Glomerular endothelial cell (primary cell): ENCODE data around the gene ACKR3. TPM values are rescaled to one million over a fixed set of nuclear protein-coding genes. Genes with fewer than 3 reads are reported as not detected.
A peak's percentile ranks its signal among the peaks of the same experiment; 100 is the strongest.

Experiments used
- DNase-seq: peaks from one replicate; pipeline ENCODE4 v3.0.0-alpha.2; 2011; ENCODE audit warnings: low read depth, low spot score; ENCODE audit errors: extremely low read depth
- total RNA-seq: library from RNA; depleted of rRNA; stranded (reverse); fragments of >200 nt; gene quantifications from 2 replicates; pipeline ENCODE4 v1.2.3, GENCODE V29; 2015

Gene ACKR3
- total RNA-seq: 3.6 and 36.8 TPM in 2 replicates

DNA sequence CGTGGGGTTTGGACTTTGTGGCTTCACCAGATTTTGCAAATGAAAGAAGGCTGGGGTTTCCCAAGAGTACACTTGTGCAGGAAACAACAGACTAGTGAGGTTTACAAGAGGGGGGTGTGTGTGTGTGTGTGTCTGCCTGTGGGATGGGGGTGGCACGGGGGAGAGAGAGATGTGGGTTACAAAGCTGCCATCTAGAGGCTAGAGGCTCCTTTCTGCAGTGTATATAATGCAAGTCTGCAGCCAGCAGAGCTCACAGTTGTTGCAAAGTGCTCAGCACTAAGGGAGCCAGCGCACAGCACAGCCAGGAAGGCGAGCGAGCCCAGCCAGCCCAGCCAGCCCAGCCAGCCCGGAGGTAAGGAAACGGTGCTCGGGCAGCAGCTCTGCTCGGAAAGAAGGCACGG, at the start of gene ACKR3:
TSS of gene ACKR3 (plus strand) at position 253 of the 401 bp plus-strand sequence. CDS start 10,641 bp downstream, outside the sequence.
- no peak for DNase-seq

DNA sequence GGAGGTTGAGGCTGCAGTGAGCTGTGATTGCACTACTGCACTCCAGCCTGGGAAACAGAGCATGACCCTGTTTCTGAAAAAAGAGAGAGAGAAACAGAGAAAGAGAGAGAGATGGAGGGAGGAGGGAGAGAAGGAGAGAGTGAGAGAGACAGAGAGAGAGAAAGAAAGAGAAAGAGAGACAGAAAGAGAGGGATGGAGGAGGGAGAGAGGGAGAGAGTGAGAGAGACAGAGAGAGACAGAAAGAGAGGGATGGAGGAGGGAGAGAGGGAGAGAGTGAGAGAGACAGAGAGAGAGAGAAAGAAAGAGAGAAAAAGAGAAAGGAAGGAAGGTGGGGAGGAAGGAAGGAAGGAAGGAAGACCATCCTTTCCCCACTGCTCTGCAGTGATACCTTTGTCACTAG, 48.1 kb upstream of the ACKR3 start:
- DNase-seq: no peak

DNA sequence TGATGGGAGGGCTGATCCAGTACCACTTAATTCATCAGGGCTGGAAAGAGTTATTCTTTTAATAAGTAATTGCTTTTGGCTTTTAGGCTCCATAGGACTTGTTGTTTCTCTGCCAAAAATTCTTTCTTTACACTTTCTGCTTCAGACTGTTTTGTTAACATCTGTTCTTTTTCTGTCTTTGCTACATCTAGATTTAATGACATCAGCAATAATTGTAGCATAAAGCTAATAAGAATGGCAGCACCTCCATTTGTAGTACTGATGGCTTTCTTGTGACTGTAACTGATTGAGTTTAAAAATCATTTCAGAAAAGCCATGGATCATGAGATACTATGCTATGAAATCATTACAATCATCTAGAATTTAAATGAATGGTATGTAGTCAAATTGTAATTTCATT, 46.4 kb upstream of the ACKR3 start:
- DNase-seq: no peak

DNA sequence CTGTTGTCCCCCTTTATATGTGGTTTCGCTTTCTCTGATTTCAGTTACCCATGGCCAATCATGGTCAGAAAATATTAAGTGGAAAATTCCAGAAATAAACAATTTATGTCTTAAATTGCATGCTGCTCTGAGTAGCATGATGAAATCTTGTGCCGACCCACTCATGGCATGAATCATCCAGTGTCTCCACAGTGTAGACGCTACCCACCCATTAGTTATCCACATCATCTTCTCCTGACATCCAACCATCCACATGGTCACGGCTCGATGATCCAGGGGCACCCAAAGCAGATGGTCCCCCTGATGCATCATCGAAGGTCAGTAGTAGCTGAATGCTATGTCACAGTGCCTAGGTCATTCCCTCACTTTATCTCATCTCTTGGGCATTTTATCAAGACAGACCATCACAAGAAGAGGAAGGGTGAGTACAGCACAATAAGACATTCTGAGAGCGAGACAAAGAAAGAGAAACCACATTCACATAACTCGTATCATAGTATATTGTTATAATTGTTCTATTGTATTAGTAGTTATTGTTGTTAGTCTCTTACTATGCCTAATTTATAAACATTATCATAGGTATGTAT, 44.1 kb upstream of the ACKR3 start:
- DNase-seq: no peak

DNA sequence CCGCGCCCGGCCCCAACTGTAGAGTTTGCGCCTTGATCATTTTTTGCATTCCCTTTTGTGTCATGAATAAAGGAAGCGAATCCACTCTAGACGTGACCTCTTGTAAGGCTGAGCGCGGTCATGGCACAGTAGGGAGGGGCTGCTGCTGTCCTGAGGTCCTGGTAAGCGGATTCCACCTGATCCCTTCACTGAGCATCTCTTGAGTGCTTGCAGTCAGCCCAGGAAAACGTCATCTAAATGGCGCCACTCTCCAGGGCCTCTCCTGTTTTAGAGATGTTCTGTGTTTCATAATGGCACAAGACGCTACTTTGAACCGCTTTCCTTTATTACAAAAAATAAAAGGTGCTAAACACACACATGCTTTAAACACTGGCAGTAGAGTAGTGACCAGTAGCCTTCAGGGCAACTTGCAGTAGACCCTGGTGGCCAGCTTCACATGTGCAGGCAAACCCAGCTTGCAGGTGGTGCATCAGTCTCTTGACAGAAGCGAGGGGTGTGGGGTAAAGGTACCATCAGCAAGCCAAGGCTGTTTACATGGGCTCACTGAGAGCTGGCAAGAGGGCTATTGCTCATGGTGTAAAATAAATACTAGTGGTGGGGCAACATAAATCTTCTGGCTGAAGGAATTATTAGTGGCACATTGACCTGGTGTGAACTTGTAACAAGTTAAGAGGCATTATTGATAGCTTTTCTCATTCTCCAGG, 43.0 kb upstream of the ACKR3 start:
- no peak for DNase-seq

DNA sequence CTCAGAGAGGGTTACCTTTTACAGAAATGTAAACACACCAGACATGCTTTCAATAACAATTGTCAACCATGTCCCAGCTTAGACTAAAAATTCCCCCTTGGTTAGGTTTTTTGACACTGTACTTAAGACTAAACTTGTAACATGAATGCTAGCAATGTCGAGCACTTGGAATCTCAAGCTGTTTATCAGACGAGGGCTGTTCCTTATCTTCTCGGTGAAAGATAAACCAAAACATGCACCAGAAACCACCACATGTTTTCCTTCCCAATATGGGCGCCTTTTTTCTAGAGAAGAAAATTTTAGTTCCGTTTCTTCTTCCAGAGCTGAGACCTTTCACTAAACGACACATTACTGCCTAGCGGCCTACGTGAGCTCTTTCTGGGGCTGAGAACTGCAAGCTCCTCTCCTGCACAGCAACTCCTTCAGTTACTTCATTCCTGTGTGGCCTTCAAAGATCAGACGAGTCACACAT, 42.4 kb upstream of the ACKR3 start:
- no peak for DNase-seq

DNA sequence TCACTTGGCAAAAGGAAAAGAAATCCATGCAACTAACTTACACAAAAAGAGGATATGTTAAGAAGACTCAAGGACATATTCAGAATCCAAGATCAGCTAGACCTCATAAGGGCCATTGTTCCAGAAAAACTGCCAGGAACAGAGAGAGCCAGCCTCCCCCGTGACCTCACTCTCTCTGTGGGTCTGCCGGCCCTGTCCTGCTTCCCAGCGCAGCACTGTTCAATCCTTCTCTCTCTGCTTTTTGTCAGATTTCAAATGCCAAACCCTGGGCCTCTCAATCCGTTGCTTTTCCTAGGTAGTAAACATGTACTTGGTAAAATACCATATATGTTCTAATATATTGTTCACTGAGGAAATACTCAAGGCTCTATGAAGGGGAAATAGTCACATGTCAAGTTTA, 40.0 kb upstream of the ACKR3 start:
- DNase-seq: no peak

DNA sequence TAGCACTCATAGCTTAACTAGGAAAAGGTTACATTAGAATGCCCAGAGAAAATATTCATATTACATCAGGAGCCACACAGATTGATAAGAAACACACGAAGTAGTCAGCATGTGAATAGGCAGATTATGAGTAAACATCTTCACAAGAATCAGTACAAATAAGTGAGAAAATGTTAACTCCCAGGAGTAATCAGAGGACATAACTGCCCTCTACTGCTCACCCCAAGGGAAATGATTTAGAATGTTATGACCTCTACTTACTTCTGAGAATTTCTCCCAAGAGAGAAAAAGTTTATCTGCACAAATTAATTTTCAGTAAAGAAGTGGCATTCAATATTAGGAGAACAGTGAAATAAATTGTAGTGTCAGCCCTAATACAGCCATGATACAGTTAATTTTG, 39.1 kb upstream of the ACKR3 start:
- DNase-seq: no peak

DNA sequence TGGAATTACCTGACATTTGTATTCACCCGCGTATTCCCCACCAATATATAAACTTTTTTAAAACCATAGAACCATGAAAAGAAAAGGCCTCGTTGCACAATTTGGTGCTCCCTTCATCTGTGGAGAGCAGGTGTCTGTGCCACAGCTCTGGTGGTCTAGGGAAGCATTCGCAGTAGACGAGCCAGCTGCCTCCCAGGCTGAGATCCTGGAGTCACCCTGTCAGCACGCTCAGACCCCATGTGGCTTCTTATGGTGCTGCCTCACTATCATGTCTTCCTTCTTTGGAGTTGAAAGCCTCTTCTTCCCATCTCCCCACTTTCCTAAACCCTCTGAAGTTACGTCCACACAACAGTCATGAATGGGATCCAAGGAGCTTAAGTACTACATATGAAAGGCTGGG, 38.4 kb upstream of the ACKR3 start:
- no peak for DNase-seq

DNA sequence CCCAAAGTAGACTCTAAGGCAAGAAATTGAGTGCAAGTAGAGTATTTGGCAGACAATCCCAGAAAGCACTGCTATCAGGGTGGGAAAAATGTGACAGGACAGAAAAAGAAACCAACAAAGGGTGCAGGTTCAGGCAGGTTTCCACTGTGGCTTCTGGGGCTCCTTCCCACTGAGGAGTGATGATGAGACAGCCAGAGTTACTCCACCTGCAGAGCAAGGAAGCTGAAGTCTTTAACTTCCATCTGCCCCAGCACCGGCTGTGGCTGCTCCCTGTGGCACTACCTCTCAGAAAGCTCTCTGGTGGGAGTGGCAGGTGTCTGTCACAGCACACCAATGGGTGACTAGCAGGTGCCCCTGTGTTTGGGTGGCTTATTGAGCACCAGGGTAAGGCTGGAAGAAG, 37.6 kb upstream of the ACKR3 start:
- no peak for DNase-seq

DNA sequence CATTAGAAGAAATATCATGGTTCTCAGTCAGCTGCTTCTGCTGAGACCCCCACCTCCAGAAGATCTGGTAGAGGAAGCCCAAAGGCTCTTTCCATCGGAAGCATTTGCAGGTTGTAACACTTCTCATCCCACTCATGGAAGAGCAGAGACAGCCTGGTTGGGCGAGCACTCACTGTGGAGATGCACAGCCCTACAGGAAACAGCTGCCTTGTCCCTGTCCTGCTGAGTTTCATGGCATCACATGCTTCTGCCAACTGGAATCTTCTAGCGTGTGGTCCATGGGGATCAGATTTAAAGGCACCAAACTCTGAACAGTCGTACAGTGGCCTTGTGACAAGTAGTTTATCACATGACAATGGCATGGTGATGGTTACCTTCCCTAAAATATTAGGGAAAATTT, 36.3 kb upstream of the ACKR3 start:
- DNase-seq: no peak

DNA sequence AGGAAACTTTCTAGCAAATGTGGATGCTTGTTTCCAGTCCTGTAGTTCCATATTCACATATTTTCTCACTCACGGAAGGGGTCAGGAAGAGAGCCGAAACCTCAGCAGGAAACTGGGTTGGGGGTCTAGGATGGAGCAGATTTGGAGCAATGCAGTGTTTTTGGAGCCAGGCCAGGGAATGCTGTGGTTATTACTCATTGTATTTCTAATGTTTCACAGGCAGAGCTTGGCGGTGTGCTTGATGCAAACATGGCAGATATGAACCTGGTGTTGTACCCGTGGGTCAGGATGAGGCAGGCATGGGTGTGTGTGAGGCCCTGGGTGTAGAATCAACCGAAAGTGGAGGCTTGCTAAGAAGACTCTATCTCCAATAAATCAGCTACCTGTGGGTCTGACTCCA, 34.6 kb upstream of the ACKR3 start:
- DNase-seq: peak; percentile 61

DNA sequence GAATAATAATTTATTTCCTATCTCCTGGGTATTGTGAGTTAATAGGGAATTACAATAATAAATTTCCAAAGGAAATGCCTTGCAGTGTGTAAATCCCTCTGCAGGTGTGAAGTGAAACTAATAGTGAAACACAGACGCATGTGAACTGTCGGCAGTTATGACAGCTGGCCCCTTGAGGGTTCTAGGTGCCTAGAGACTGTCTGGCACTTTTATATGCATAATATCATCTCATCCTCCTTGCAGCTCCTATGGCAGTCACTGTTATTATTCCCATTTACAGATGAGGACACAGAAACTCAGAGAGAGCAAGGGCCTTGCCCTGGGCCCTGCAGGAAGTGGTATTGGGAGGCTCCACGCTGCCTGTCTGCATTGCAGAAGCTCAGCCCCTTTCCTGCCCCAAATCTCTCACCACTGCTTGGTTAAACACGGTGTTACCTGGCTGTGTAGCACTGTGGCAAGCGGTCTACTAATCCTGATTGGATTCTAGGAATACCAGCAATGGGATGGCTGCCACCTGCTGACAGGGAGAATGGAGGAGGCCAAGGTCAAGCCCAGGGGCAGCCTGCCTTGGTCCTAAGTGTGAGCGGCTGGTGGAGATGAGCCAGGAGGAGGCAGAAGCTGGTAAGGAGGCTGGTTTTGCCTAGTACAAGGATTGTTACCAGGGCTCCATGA, 32.8 kb upstream of the ACKR3 start:
- DNase-seq: no peak

DNA sequence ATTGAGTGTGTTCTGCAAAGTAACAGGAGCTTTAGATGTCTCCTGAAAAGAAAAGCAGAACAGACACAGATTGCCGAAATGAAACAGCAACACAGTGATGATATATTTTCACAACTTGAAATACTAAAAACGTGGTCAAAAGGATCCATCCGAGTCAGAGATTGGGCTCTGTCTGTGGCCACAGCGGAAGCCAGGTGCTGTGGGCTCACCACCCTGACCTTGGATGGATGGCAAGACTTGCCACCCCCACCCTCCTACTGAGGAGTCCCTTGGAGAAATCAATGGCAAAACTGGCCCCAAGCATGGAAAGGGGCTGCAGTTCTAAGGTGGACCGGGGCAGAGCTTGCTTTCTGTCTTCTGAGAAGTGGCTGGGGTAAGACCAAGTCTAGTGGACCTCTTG, 31.4 kb upstream of the ACKR3 start:
- no peak for DNase-seq

DNA sequence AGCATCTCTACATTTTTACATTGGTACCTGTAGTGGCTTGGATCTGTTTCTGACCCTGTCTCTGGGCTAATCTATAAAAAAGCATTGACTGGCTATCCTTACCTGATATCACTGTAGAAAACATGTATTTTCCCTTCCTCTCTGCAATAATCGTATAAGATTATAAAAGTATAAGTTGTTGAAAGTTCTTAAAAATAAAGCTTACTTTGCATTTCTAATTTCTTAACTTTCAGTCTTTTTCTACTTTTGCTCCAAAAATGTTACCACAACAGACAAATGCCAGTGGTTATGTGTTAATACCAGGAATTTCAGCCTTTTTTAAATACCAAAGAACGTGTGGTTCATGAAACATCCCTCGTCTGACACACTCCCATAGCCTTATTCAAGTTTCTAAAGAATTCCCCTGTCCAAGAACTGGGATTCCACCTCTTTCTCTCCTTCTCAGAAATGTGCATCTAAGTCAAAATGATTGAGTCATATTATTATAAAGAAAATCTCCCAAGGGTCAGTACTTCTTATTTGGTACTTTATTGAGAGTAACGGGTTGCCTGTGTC, 28.5 kb upstream of the ACKR3 start:
- DNase-seq: no peak

DNA sequence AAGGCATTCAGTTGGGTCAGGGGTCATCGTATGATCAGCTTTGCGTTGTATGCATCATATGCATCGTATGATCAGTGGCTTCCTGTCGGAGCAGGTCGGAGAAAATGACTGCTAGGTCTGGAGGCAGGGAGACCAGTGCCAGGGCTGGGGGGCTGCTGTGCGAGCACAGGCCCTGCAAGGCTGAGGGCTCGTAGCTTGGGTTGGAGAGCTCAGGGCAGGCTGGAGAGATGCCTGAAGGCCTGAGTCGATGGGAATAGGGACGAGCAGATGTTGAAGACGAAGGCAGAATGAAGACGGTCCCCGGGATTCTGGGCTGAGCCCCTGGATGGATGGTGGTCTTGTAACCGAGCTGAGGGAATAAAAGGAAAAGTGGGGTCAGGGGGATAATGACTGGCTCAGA, 25.3 kb upstream of the ACKR3 start:
- DNase-seq: no peak

DNA sequence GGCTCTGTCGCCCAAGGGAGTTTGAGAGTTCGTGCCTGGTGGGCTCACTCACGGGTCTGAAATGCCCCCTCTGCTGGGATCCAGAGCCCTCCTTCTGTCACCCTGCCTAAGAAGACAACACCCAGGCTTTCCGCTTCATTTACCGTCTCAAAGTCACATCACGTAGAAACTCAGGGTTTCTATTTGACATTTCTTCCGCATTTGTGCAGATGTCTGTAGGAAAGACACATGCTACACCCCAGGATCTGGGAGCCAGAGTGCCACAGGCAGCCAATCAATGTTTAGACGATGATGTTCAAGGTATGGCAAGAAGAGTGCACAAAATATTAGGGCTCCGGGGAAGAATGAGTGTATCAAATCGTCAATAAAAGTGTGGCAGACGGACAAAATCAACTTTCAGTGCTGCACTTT, 24.4 kb upstream of the ACKR3 start:
- no peak for DNase-seq

DNA sequence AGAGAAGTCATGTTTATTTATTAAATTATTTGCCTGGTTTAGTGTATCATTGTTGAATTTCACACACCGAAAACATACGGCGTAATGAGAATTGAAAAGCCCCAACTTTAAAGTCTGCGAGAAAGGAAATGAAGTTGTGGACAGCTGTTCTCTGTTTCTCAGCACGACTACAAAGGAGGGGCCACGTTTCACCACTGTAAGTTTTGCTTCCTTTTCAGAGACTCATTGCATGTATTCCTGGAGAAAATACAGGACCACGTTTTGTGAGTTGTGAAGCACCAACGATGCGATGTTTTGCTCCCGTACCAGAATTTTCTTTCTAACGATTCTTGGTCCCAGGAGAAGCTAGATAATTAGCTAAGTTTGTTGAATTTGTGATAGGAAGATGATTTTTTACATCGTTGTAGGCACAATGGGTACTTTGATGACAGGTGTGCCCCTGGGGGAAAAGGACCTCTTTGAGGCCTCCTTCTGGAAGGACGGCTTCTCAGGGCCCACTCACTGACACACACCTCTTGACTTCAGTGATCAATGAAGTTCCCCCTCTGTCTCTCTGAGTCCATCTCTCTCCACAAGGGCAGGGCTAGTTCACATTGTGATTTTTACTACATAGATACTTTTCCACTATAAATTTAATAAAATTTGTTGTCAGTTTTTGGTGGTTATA, 23.7 kb upstream of the ACKR3 start:
- DNase-seq: no peak

DNA sequence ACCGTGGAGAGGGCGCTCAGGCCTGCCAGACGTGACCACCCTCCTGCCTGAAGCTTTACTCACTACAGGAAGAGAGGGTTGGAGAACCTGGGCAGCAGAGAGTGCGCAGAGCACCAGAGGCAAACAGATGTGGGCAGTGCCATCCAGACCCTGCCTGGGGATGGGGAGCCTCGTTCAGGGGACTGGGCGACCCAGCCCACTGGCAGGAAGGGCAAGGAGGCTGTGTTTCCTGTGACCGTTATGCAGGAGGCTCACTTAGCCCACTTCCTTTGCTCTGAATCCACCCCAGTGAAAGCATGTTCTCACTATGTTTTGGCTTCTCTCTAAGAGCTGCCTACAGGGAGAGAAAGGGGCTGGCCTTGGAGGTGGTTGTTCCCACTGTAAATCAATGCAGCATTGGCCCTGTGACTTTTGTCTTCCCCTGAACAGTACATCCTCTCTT, 23.0 kb upstream of the ACKR3 start:
- DNase-seq: no peak

DNA sequence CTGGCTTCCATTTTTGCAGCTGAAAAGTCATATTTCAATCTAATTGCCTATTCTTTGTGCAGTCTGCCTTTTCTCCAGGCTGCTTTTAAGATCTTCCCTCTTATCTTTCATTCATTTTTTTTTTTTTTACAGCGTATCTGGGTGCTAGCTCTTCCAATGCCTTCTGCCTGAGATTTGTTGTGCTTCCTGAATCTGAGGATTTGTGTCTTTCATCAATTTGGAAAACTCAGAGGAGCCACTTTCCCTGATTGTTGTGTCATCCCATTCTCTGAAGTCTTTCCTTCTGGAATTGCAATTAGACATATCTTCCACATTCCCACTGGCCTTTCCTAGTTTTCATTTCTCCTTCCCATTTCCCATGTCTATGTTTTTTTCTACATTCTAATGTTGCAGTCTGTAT, 21.9 kb upstream of the ACKR3 start:
- no peak for DNase-seq
